Panc1 (cell line): Measurements from ENCODE around the gene COL26A1. TPM values are rescaled to one million over a fixed set of nuclear protein-coding genes. Genes with fewer than 3 reads are reported as not detected.

Experiments used
- ATAC-seq: fragments of 200-7000 bp; cut with Tn5 transposase; 2 replicates; pipeline ENCODE4 v1.9.1; 2020; ENCODE audit warnings: mild to moderate bottlenecking, moderate library complexity
- BruUV-seq: library from RNA; stranded (reverse); fragments of 400-500 nt; replicated peaks from 2 replicates; lab custom pipeline; 2021; lab: Mats Ljungman, UMichigan
- CTCF ChIA-PET: fragments of 300-600 bp; sonication (Branson Sonifier 250); formaldehyde crosslinking; loops from one replicate; lab custom pipeline; 2022; ENCODE audit warnings: antibody characterized with exemption; lab: Charles Lee
- POLR2A ChIA-PET: fragments of 300-600 bp; sonication (Branson Sonifier 250); formaldehyde crosslinking; loops from one replicate; lab custom pipeline; 2022; ENCODE audit warnings: antibody characterized with exemption; lab: Charles Lee
- DNase-seq: peaks from one replicate; pipeline ENCODE4 v3.0.0-alpha.2; 2010; ENCODE audit warnings: low read depth, low spot score
- H3K27ac ChIP-seq: 2 replicates; pipeline ENCODE4 v1.5.1; 2011; ENCODE audit warnings: mild to moderate bottlenecking, low read length, inconsistent platforms
- H3K27me3 ChIP-seq: fragments of 200-500 bp; sonication (Bioruptor generic); 2 replicates; pipeline ENCODE4 v1.6.0; 2014; ENCODE audit warnings: low read length, inconsistent platforms; ENCODE audit not compliant: control insufficient read depth, insufficient read depth
- H3K36me3 ChIP-seq: fragments of 200-500 bp; sonication (Bioruptor generic); 2 replicates; pipeline ENCODE4 v1.5.1; 2014; ENCODE audit warnings: inconsistent platforms, mild to moderate bottlenecking, low read length, moderate library complexity; ENCODE audit not compliant: control insufficient read depth, insufficient read depth
- H3K4me1 ChIP-seq: 2 replicates; pipeline ENCODE4 v1.5.1; 2011; ENCODE audit warnings: inconsistent platforms, mild to moderate bottlenecking, low read length, moderate library complexity; ENCODE audit not compliant: control insufficient read depth, insufficient read depth
- H3K4me3 ChIP-seq, 2 experiments: 2 replicates each; pipeline ENCODE4 v1.5.1; 2011 to 2012; ENCODE audit warnings: low read depth in 2 of 2, low read length in 2 of 2, mild to moderate bottlenecking in 2 of 2, inconsistent platforms in 1 of 2, moderate library complexity in 1 of 2
- H3K9me3 ChIP-seq: fragments of 200-500 bp; sonication (Bioruptor generic); 2 replicates; pipeline ENCODE4 v1.5.1; 2014; ENCODE audit warnings: low read depth, mild to moderate bottlenecking, inconsistent platforms, low read length, moderate library complexity; ENCODE audit not compliant: control insufficient read depth, insufficient read depth
- POLR2AphosphoS5 ChIP-seq: IDR thresholded peaks from 2 replicates; pipeline ENCODE4 v1.6.1; 2012; ENCODE audit warnings: mild to moderate bottlenecking, low read depth, low read length, moderate library complexity
- SIN3A ChIP-seq: IDR thresholded peaks from 2 replicates; pipeline ENCODE4 v1.6.1; 2012; ENCODE audit warnings: low read depth, mild to moderate bottlenecking, low read length, moderate library complexity, borderline replicate concordance; ENCODE audit not compliant: insufficient read depth
- TCF7L2 ChIP-seq: IDR thresholded peaks from 2 replicates; pipeline ENCODE4 v1.6.1; 2011; ENCODE audit warnings: mild to moderate bottlenecking, low read depth, low read length, inconsistent platforms
- in situ Hi-C: cut with HindIII; loops from 2 replicates; pipeline ENCODE4 v1.10.0; 2016; ENCODE audit warnings: low sequenced_read_pairs, low pct_unique_long_range_greater_than_20kb
- intact Hi-C: fragments of 100-400 bp; cut with micrococcal nuclease; formaldehyde crosslinking; loops from one replicate; pipeline ENCODE4 v1.10.0; 2022; ENCODE audit not compliant: unreplicated experiment
- total RNA-seq: library from RNA; stranded (reverse); gene quantifications from one replicate; pipeline ENCODE4 v1.2.1, GENCODE V29; 2021; ENCODE audit not compliant: unreplicated experiment
- TF ChIP-seq, protein P1 (sequence below), 2 experiments: IDR thresholded peaks; 2 replicates each; pipeline ENCODE4 v1.6.1; 2011 to 2012; ENCODE audit warnings: low read depth in 2 of 2, control low read depth in 1 of 2, low read length in 1 of 2, mild to moderate bottlenecking in 1 of 2, moderate library complexity in 1 of 2; ENCODE audit not compliant: insufficient read depth in 1 of 2
- TF ChIP-seq, protein P2 (sequence below): fragments of 450-650 bp; IDR thresholded peaks from 2 replicates; pipeline ENCODE4 v1.5.1; 2017; ENCODE audit warnings: mild to moderate bottlenecking

Gene COL26A1
- total RNA-seq, 1 experiment from 2014 or later = 25.8 TPM

DNA sequence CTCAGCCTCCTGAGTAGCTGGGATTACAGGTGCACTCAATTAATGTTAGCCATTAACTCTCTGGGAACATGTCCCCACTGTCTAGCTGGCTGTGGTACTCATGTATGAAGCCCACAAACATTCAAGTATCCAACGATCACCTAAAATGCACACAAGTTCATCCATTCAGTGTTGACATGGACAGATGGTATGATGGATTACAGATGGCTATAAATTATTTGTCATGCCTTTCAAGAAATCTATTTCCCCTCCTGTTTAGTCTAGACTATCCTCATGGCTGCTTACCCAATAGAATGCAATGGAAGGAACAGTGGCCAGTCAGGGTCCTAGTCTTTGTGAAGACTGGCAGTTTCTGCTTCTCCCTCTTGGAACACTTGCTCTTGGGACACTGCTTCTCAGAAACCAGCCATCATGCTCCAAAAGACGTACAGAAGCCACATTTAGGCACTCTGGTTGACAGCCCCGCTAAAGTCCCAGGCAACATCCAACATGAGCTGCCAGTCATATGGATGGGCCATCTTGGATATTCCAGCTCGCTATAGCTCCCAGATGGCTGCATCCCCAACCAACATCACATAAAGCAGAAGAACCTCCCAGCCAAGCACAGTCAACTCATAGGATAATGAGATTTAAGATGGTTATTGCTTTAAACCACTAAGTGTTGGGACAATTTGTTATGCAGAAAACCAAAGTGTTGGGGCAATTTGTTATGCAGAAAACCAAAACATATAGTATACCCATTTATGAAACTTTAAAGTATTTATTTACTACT lies 233.3 kb downstream of the COL26A1 start:
- ChIA-PET CTCF (interaction anchor here (0.6 to 1.1 kb wide), 2 partner anchors 10 to 53 kb away, joined by 3 read pairs; no protein-coding TSS in a partner anchor), POLR2A (no interaction called here)
- TF ChIP-seq SIN3A (no peak), TCF7L2 (no peak), POLR2AphosphoS5 (no peak)
- TF ChIP-seq, protein P1, sequence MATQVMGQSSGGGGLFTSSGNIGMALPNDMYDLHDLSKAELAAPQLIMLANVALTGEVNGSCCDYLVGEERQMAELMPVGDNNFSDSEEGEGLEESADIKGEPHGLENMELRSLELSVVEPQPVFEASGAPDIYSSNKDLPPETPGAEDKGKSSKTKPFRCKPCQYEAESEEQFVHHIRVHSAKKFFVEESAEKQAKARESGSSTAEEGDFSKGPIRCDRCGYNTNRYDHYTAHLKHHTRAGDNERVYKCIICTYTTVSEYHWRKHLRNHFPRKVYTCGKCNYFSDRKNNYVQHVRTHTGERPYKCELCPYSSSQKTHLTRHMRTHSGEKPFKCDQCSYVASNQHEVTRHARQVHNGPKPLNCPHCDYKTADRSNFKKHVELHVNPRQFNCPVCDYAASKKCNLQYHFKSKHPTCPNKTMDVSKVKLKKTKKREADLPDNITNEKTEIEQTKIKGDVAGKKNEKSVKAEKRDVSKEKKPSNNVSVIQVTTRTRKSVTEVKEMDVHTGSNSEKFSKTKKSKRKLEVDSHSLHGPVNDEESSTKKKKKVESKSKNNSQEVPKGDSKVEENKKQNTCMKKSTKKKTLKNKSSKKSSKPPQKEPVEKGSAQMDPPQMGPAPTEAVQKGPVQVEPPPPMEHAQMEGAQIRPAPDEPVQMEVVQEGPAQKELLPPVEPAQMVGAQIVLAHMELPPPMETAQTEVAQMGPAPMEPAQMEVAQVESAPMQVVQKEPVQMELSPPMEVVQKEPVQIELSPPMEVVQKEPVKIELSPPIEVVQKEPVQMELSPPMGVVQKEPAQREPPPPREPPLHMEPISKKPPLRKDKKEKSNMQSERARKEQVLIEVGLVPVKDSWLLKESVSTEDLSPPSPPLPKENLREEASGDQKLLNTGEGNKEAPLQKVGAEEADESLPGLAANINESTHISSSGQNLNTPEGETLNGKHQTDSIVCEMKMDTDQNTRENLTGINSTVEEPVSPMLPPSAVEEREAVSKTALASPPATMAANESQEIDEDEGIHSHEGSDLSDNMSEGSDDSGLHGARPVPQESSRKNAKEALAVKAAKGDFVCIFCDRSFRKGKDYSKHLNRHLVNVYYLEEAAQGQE (IDR thresholded peaks at IDR 0.05; ENCODE audit: insufficient read depth in 1 of 2, low read depth in 2 of 2, low read length in 1 of 2) = no peak
- TF ChIP-seq, protein P2, sequence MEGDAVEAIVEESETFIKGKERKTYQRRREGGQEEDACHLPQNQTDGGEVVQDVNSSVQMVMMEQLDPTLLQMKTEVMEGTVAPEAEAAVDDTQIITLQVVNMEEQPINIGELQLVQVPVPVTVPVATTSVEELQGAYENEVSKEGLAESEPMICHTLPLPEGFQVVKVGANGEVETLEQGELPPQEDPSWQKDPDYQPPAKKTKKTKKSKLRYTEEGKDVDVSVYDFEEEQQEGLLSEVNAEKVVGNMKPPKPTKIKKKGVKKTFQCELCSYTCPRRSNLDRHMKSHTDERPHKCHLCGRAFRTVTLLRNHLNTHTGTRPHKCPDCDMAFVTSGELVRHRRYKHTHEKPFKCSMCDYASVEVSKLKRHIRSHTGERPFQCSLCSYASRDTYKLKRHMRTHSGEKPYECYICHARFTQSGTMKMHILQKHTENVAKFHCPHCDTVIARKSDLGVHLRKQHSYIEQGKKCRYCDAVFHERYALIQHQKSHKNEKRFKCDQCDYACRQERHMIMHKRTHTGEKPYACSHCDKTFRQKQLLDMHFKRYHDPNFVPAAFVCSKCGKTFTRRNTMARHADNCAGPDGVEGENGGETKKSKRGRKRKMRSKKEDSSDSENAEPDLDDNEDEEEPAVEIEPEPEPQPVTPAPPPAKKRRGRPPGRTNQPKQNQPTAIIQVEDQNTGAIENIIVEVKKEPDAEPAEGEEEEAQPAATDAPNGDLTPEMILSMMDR = no peak
- intact Hi-C loops (no loop called here), in situ Hi-C loops (no loop called here)
- DNase-seq (no peak), ATAC-seq (no peak)
- Histone ChIP-seq H3K4me1 (no peaks in the 10 kb centered on the region), H3K27me3 (no peaks in the 10 kb centered on the region), H3K9me3 (no peaks in the 10 kb centered on the region), H3K4me3 (no peak overlapping the region), H3K27ac (no peak overlapping the region), H3K36me3 (no peaks in the 10 kb centered on the region)
- no TSS peak for BruUV-seq

DNA sequence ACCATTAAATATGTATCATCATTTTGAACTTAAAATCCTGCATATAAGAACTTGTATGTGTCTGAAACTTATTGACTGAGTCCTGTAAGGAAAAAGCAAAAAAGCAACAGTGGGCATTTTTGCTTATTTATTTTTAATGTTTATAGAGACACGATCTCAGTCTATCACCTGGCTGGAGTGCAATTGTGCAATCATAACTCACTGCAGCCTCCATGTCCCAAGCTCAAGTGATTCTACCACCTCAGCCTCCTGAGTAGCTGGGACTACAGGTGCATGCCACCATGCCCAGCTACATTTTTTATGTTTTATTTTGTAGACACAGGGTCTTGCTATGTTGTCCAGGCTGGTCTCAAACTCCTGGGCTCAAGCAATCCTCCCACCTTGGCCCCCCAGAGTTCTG lies 234.2 kb downstream of the COL26A1 start:
- Histone ChIP-seq H3K4me1 (no peaks in the 10 kb centered on the region), H3K36me3 (no peaks in the 10 kb centered on the region), H3K9me3 (no peaks in the 10 kb centered on the region), H3K27me3 (no peaks in the 10 kb centered on the region), H3K4me3 (no peak overlapping the region), H3K27ac (no peak overlapping the region)
- TF ChIP-seq POLR2AphosphoS5 (no peak), SIN3A (no peak), TCF7L2 (no peak)
- TF ChIP-seq, protein P1 (IDR thresholded peaks at IDR 0.05; ENCODE audit: insufficient read depth in 1 of 2, low read depth in 2 of 2, low read length in 1 of 2) = no peak
- TF ChIP-seq, protein P2 = no peak
- intact Hi-C loops = no loop called here
- POLR2A ChIA-PET = no interaction called here
- no peak for DNase-seq
- CTCF ChIA-PET = interaction anchor here (0.5 to 1.1 kb wide), 2 partner anchors 54 to 159 kb away, joined by 3 read pairs; no protein-coding TSS in a partner anchor
- BruUV-seq = no TSS peak
- ATAC-seq = no peak
- in situ Hi-C loops = no loop called here
